Measurements from ENCODE around the gene AGO4. TPM values are rescaled to one million over a fixed set of nuclear protein-coding genes. Genes with fewer than 3 reads are reported as not detected.
"Not testable (repeated sequence)": the region's sequence is repeated elsewhere in the genome, so short reads cannot be mapped to it uniquely, and the experiment has no call there.

AGO4 gene
- total and polyA plus RNA-seq, 5 donors from 2014 or later = 2.4 to 12.7 (median 3.8) TPM

- H3K27ac Mint-ChIP-seq = peak overlapping the region in 2 of 3 donors; percentile 88 to 90
- peak overlapping the region; percentile 86 for H3K4me3 ChIP-seq (ENCODE audit: low read depth, low read length)
- H3K9me3 Mint-ChIP-seq = no peaks in the 10 kb centered on the region
- peaks cover 4% of the 10 kb centered on the region for H3K36me3 ChIP-seq (ENCODE audit: control insufficient read depth, insufficient read depth, low read length)
- DNase-seq (peak in 2 of 3 donors; percentile 31 to 64), ATAC-seq (ENCODE audit: low read depth in 2 of 2) (no peak)
- peaks cover 7% of the 10 kb centered on the region for H3K27me3 ChIP-seq (ENCODE audit: control insufficient read depth, insufficient read depth, low read length)
- H3K27ac ChIP-seq (ENCODE audit: insufficient read depth, low read length, poor library complexity, severe bottlenecking) = peak overlapping the region; percentile 43
- H3K4me3 Mint-ChIP-seq = peak overlapping the region; percentile 69 to 93 (median 92)
- peaks cover 7 to 56% (median 25%) of the 10 kb centered on the region in 4 donors for H3K4me1 Mint-ChIP-seq
- H3K27me3 Mint-ChIP-seq = peaks cover 13% of the 10 kb centered on the region
- H3K36me3 Mint-ChIP-seq = peaks cover 5% of the 10 kb centered on the region
- H3K9me3 ChIP-seq (ENCODE audit: control insufficient read depth in 2 of 2, low read length in 2 of 2) = no peaks in the 10 kb centered on the region
- H3K4me1 ChIP-seq (ENCODE audit: control insufficient read depth, insufficient read depth, low read length, poor library complexity, severe bottlenecking) = peaks cover 44% of the 10 kb centered on the region
Measured at GRCh38 chr1:35883635-35884101, 75.9 kb downstream of the AGO4 start.

- H3K27me3 Mint-ChIP-seq = peaks cover 10% of the 10 kb centered on the region
Measured at GRCh38 chr1:35884934-35885333, 77.1 kb downstream of the AGO4 start.

GRCh38 chr1:35885961-35886558 is 78.2 kb downstream of the AGO4 start:
- DNase-seq = no peak
- Histone ChIP-seq H3K36me3 (ENCODE audit: control insufficient read depth, insufficient read depth, low read length) (peaks cover 17% of the 10 kb centered on the region), H3K4me1 (ENCODE audit: control insufficient read depth, insufficient read depth, low read length, poor library complexity, severe bottlenecking) (peaks cover 44% of the 10 kb centered on the region), H3K27ac (ENCODE audit: insufficient read depth, low read length, poor library complexity, severe bottlenecking) (peak overlapping the region; percentile 23), H3K4me3 (ENCODE audit: low read depth, low read length) (peak overlapping the region; percentile 7), H3K27me3 (ENCODE audit: control insufficient read depth, insufficient read depth, low read length) (peaks cover 5% of the 10 kb centered on the region), H3K9me3 (ENCODE audit: control insufficient read depth in 2 of 2, low read length in 2 of 2) (no peaks in the 10 kb centered on the region)
- H3K4me1 Mint-ChIP-seq = peaks cover 10 to 56% (median 26%) of the 10 kb centered on the region in 4 donors
- peaks cover 6% of the 10 kb centered on the region for H3K27me3 Mint-ChIP-seq
- H3K4me3 Mint-ChIP-seq = peak overlapping the region in 2 of 4 donors; percentile 2 to 69
- H3K9me3 Mint-ChIP-seq = no peaks in the 10 kb centered on the region
- peak overlapping the region in 2 of 3 donors; percentile 10 to 56 for H3K27ac Mint-ChIP-seq
- ATAC-seq (ENCODE audit: low read depth in 2 of 2) = no peak
- H3K36me3 Mint-ChIP-seq = peaks cover 18% of the 10 kb centered on the region

More at GRCh38 chr1:35884934-35885333, 77.1 kb downstream of the AGO4 start:
- peak overlapping the region; percentile 45 to 92 (median 64) for H3K4me3 Mint-ChIP-seq
- Histone ChIP-seq H3K27ac (ENCODE audit: insufficient read depth, low read length, poor library complexity, severe bottlenecking) (no peak overlapping the region), H3K36me3 (ENCODE audit: control insufficient read depth, insufficient read depth, low read length) (peaks cover 7% of the 10 kb centered on the region), H3K9me3 (ENCODE audit: control insufficient read depth in 2 of 2, low read length in 2 of 2) (no peaks in the 10 kb centered on the region), H3K4me1 (ENCODE audit: control insufficient read depth, insufficient read depth, low read length, poor library complexity, severe bottlenecking) (peaks cover 44% of the 10 kb centered on the region), H3K4me3 (ENCODE audit: low read depth, low read length) (no peak overlapping the region), H3K27me3 (ENCODE audit: control insufficient read depth, insufficient read depth, low read length) (peaks cover 7% of the 10 kb centered on the region)
- DNase-seq (no peak), ATAC-seq (ENCODE audit: low read depth in 2 of 2) (no peak)
- peaks cover 10% of the 10 kb centered on the region for H3K36me3 Mint-ChIP-seq
- peaks cover 10 to 56% (median 25%) of the 10 kb centered on the region in 4 donors for H3K4me1 Mint-ChIP-seq
- no peaks in the 10 kb centered on the region for H3K9me3 Mint-ChIP-seq
- H3K27ac Mint-ChIP-seq = peak overlapping the region in 1 of 3 donors; percentile 74

GRCh38 chr1:35886577-35887431 is 79.0 kb downstream of the AGO4 start:
- no peak for ATAC-seq (ENCODE audit: low read depth in 2 of 2)

GRCh38 chr1:35887508-35887907 is 79.7 kb downstream of the AGO4 start:
- no peak for ATAC-seq (ENCODE audit: low read depth in 2 of 2)
- Mint-ChIP-seq H3K27me3 (peaks cover 3% of the 10 kb centered on the region), H3K27ac (peak overlapping the region; percentile 5 to 37 (median 10)), H3K4me1 (peaks cover 10 to 48% (median 22%) of the 10 kb centered on the region in 4 donors), H3K4me3 (peak overlapping the region in 3 of 4 donors; percentile 23 to 48 (median 41)), H3K36me3 (peaks cover 25% of the 10 kb centered on the region), H3K9me3 (no peaks in the 10 kb centered on the region)
- H3K36me3 ChIP-seq (ENCODE audit: control insufficient read depth, insufficient read depth, low read length) = peaks cover 29% of the 10 kb centered on the region
- DNase-seq = no peak
- peaks cover 43% of the 10 kb centered on the region for H3K4me1 ChIP-seq (ENCODE audit: control insufficient read depth, insufficient read depth, low read length, poor library complexity, severe bottlenecking)
- no peak overlapping the region for H3K27ac ChIP-seq (ENCODE audit: insufficient read depth, low read length, poor library complexity, severe bottlenecking)
- H3K9me3 ChIP-seq (ENCODE audit: control insufficient read depth in 2 of 2, low read length in 2 of 2) = no peaks in the 10 kb centered on the region
- H3K27me3 ChIP-seq (ENCODE audit: control insufficient read depth, insufficient read depth, low read length) = no peaks in the 10 kb centered on the region
- H3K4me3 ChIP-seq (ENCODE audit: low read depth, low read length) = no peak overlapping the region

More at GRCh38 chr1:35886577-35887431, 79.0 kb downstream of the AGO4 start:
- H3K27ac Mint-ChIP-seq = peak overlapping the region in 2 of 3 donors; percentile 10 to 37
- H3K27me3 Mint-ChIP-seq = peaks cover 6% of the 10 kb centered on the region
- H3K4me3 Mint-ChIP-seq = peak overlapping the region in 3 of 4 donors; percentile 2 to 31 (median 23)
- H3K36me3 Mint-ChIP-seq = peaks cover 20% of the 10 kb centered on the region
- H3K27ac ChIP-seq (ENCODE audit: insufficient read depth, low read length, poor library complexity, severe bottlenecking) = no peak overlapping the region
- peaks cover 10 to 55% (median 26%) of the 10 kb centered on the region in 4 donors for H3K4me1 Mint-ChIP-seq
- peaks cover 5% of the 10 kb centered on the region for H3K27me3 ChIP-seq (ENCODE audit: control insufficient read depth, insufficient read depth, low read length)
- no peaks in the 10 kb centered on the region for H3K9me3 Mint-ChIP-seq
- H3K4me1 ChIP-seq (ENCODE audit: control insufficient read depth, insufficient read depth, low read length, poor library complexity, severe bottlenecking) = peaks cover 44% of the 10 kb centered on the region
- no peak for DNase-seq
- no peaks in the 10 kb centered on the region for H3K9me3 ChIP-seq (ENCODE audit: control insufficient read depth in 2 of 2, low read length in 2 of 2)
- peaks cover 22% of the 10 kb centered on the region for H3K36me3 ChIP-seq (ENCODE audit: control insufficient read depth, insufficient read depth, low read length)
- H3K4me3 ChIP-seq (ENCODE audit: low read depth, low read length) = no peak overlapping the region

GRCh38 chr1:35888255-35888654 is 80.4 kb downstream of the AGO4 start:
- Mint-ChIP-seq H3K27ac (no peak overlapping the region), H3K9me3 (no peaks in the 10 kb centered on the region), H3K27me3 (no peaks in the 10 kb centered on the region), H3K4me1 (peaks cover 10 to 44% (median 20%) of the 10 kb centered on the region in 4 donors), H3K36me3 (peaks cover 25% of the 10 kb centered on the region), H3K4me3 (no peak overlapping the region)
- H3K27me3 ChIP-seq (ENCODE audit: control insufficient read depth, insufficient read depth, low read length) = no peaks in the 10 kb centered on the region
- H3K27ac ChIP-seq (ENCODE audit: insufficient read depth, low read length, poor library complexity, severe bottlenecking) = no peak overlapping the region
- DNase-seq (no peak), ATAC-seq (ENCODE audit: low read depth in 2 of 2) (no peak)
- H3K4me3 ChIP-seq (ENCODE audit: low read depth, low read length) = no peak overlapping the region
- peaks cover 35% of the 10 kb centered on the region for H3K36me3 ChIP-seq (ENCODE audit: control insufficient read depth, insufficient read depth, low read length)
- H3K9me3 ChIP-seq (ENCODE audit: control insufficient read depth in 2 of 2, low read length in 2 of 2) = no peaks in the 10 kb centered on the region
- H3K4me1 ChIP-seq (ENCODE audit: control insufficient read depth, insufficient read depth, low read length, poor library complexity, severe bottlenecking) = peaks cover 39% of the 10 kb centered on the region

- Mint-ChIP-seq H3K4me1 (peaks cover 10 to 40% (median 20%) of the 10 kb centered on the region in 4 donors), H3K27ac (peak overlapping the region in 1 of 3 donors; percentile 57)
Measured at GRCh38 chr1:35888981-35889380, 81.2 kb downstream of the AGO4 start.

More at GRCh38 chr1:35888981-35889380, 81.2 kb downstream of the AGO4 start:
- H3K27me3 ChIP-seq (ENCODE audit: control insufficient read depth, insufficient read depth, low read length); H3K27ac ChIP-seq (ENCODE audit: insufficient read depth, low read length, poor library complexity, severe bottlenecking); ATAC-seq (ENCODE audit: low read depth in 2 of 2); H3K9me3 Mint-ChIP-seq; H3K4me3 Mint-ChIP-seq; DNase-seq; H3K9me3 ChIP-seq (ENCODE audit: control insufficient read depth in 2 of 2, low read length in 2 of 2); H3K4me3 ChIP-seq (ENCODE audit: low read depth, low read length); H3K27me3 Mint-ChIP-seq: not testable (repeated sequence)
- peaks cover 42% of the 10 kb centered on the region for H3K36me3 ChIP-seq (ENCODE audit: control insufficient read depth, insufficient read depth, low read length)
- H3K36me3 Mint-ChIP-seq = peaks cover 28% of the 10 kb centered on the region
- peaks cover 32% of the 10 kb centered on the region for H3K4me1 ChIP-seq (ENCODE audit: control insufficient read depth, insufficient read depth, low read length, poor library complexity, severe bottlenecking)
